GM11168 (cell line): ENCODE results near the gene FBXL4.
"Not testable (repeated sequence)": the region's sequence is repeated elsewhere in the genome, so short reads cannot be mapped to it uniquely, and the experiment has no call there.

ENCODE experiments used
- in situ Hi-C: fragments of 300-500 bp; cut with MboI; formaldehyde crosslinking; loops from one replicate; pipeline ENCODE4 v1.12.0; 2022; ENCODE audit warnings: low sequenced_read_pairs; ENCODE audit not compliant: unreplicated experiment

Gene FBXL4

GRCh38 chr6:98946266-98946878, 1.4 kb downstream of the FBXL4 start:
- in situ Hi-C loops, result no loop called here

- in situ Hi-C loops, result no loop called here
Measured at GRCh38 chr6:98945311-98946115, 2.2 kb downstream of the FBXL4 start.

- in situ Hi-C loops, result no loop called here
Measured at GRCh38 chr6:98944598-98945081, 3.1 kb downstream of the FBXL4 start.

- in situ Hi-C loops, result no loop called here
Measured at GRCh38 chr6:98944168-98944567, 3.6 kb downstream of the FBXL4 start.

GRCh38 chr6:98942263-98942803, 5.4 kb downstream of the FBXL4 start:
- in situ Hi-C loops, result no loop called here

GRCh38 chr6:98941319-98941718, 6.4 kb downstream of the FBXL4 start:
- in situ Hi-C loops, result no loop called here

GRCh38 chr6:98937351-98937750, 10.4 kb downstream of the FBXL4 start:
- in situ Hi-C loops, result no loop called here

GRCh38 chr6:98932381-98932780, 15.4 kb downstream of the FBXL4 start:
- in situ Hi-C loops, result no loop called here

- in situ Hi-C loops, result no loop called here
Measured at GRCh38 chr6:98931696-98932095, 16.1 kb downstream of the FBXL4 start.

- in situ Hi-C loops, result no loop called here
Measured at GRCh38 chr6:98929498-98930060, 18.2 kb downstream of the FBXL4 start.

- in situ Hi-C loops, result no loop called here
Measured at GRCh38 chr6:98928688-98929087, 19.1 kb downstream of the FBXL4 start.

GRCh38 chr6:98927534-98927933, 20.2 kb downstream of the FBXL4 start:
- in situ Hi-C loops, result no loop called here

- in situ Hi-C loops, result no loop called here
Measured at GRCh38 chr6:98925831-98926230, 21.9 kb downstream of the FBXL4 start.

- in situ Hi-C loops, result no loop called here
Measured at GRCh38 chr6:98924647-98925046, 23.1 kb downstream of the FBXL4 start.

GRCh38 chr6:98920904-98921431, 26.8 kb downstream of the FBXL4 start:
- in situ Hi-C loops, result no loop called here

GRCh38 chr6:98910946-98911345, 36.8 kb downstream of the FBXL4 start:
- in situ Hi-C loops, result not testable (repeated sequence)

GRCh38 chr6:98909236-98909635, 38.5 kb downstream of the FBXL4 start:
- in situ Hi-C loops, result no loop called here

- in situ Hi-C loops, result not testable (repeated sequence)
Measured at GRCh38 chr6:98906342-98906741, 41.4 kb downstream of the FBXL4 start.

- in situ Hi-C loops, result no loop called here
Measured at GRCh38 chr6:98905759-98906158, 42.0 kb downstream of the FBXL4 start.

GRCh38 chr6:98904096-98904495, 43.6 kb downstream of the FBXL4 start:
- in situ Hi-C loops, result no loop called here

- in situ Hi-C loops, result no loop called here
Measured at GRCh38 chr6:98900706-98901105, 47.0 kb downstream of the FBXL4 start.
